H9 (cell line): ENCODE results near the gene PARD3. TPM values are rescaled to one million over a fixed set of nuclear protein-coding genes. Genes with fewer than 3 reads are reported as not detected.

Experiments used
- DNase-seq: peaks from one replicate; pipeline ENCODE4 v3.0.0-alpha.2; 2017
- H2AFZ ChIP-seq: one replicate; pipeline ENCODE4 v1.6.1; 2013; ENCODE audit warnings: mild to moderate bottlenecking, low read length, control low read depth, moderate library complexity
- H2AK5ac ChIP-seq: 2 replicates; pipeline ENCODE4 v1.6.1; 2013; ENCODE audit warnings: low read length, control low read depth, mixed read lengths; ENCODE audit not compliant: insufficient read length
- H2BK120ac ChIP-seq: one replicate; pipeline ENCODE4 v1.6.1; 2013; ENCODE audit warnings: low read depth, mild to moderate bottlenecking, low read length, control low read depth, inconsistent platforms; ENCODE audit not compliant: poor library complexity, severe bottlenecking
- H2BK12ac ChIP-seq: 2 replicates; pipeline ENCODE4 v1.6.1; 2013; ENCODE audit warnings: low read length, control low read depth, mixed read lengths, low read depth; ENCODE audit not compliant: insufficient read length
- H2BK15ac ChIP-seq: 2 replicates; pipeline ENCODE4 v1.6.1; 2013; ENCODE audit warnings: low read depth, low read length, control low read depth
- H2BK20ac ChIP-seq: one replicate; pipeline ENCODE4 v1.6.1; 2013; ENCODE audit warnings: low read depth, mild to moderate bottlenecking, low read length, control low read depth, inconsistent platforms; ENCODE audit not compliant: poor library complexity, severe bottlenecking
- H2BK5ac ChIP-seq: 2 replicates; pipeline ENCODE4 v1.6.1; 2013; ENCODE audit warnings: low read length, control low read depth, mixed read lengths; ENCODE audit not compliant: insufficient read length
- H3K14ac ChIP-seq: 2 replicates; pipeline ENCODE4 v1.6.1; 2013; ENCODE audit warnings: low read length, control low read depth; ENCODE audit not compliant: insufficient read depth
- H3K18ac ChIP-seq: 2 replicates; pipeline ENCODE4 v1.6.1; 2013; ENCODE audit warnings: low read depth, mild to moderate bottlenecking, mixed read lengths, low read length, control low read depth; ENCODE audit not compliant: insufficient read length
- H3K23ac ChIP-seq: 2 replicates; pipeline ENCODE4 v1.6.1; 2013; ENCODE audit warnings: low read length, control low read depth, mixed read lengths, low read depth; ENCODE audit not compliant: insufficient read length
- H3K23me2 ChIP-seq: 2 replicates; pipeline ENCODE4 v1.6.1; 2013; ENCODE audit warnings: low read depth, mild to moderate bottlenecking, mixed read lengths, low read length, control low read depth; ENCODE audit not compliant: insufficient read length, poor library complexity, severe bottlenecking
- H3K27ac ChIP-seq: 2 replicates; pipeline ENCODE4 v1.5.1; 2013; ENCODE audit warnings: low read length, control low read depth, mixed read lengths, low read depth; ENCODE audit not compliant: insufficient read length
- H3K27me3 ChIP-seq: 2 replicates; pipeline ENCODE4 v1.6.1; 2013; ENCODE audit warnings: low read length, control low read depth, inconsistent platforms; ENCODE audit not compliant: insufficient read depth
- H3K4ac ChIP-seq: 2 replicates; pipeline ENCODE4 v1.6.1; 2013; ENCODE audit warnings: low read depth, mild to moderate bottlenecking, control low read depth, inconsistent platforms, low read length, moderate library complexity
- H3K4me1 ChIP-seq: 2 replicates; pipeline ENCODE4 v1.6.1; 2013; ENCODE audit warnings: low read length, control low read depth, inconsistent platforms; ENCODE audit not compliant: insufficient read depth
- H3K4me2 ChIP-seq: 2 replicates; pipeline ENCODE4 v1.6.1; 2013; ENCODE audit warnings: low read length, control low read depth, mixed read lengths; ENCODE audit not compliant: insufficient read length, insufficient read depth
- H3K56ac ChIP-seq: 2 replicates; pipeline ENCODE4 v1.6.1; 2013; ENCODE audit warnings: low read depth, mild to moderate bottlenecking, mixed read lengths, low read length, control low read depth; ENCODE audit not compliant: insufficient read length
- H3K79me1 ChIP-seq: 2 replicates; pipeline ENCODE4 v1.6.1; 2013; ENCODE audit warnings: low read depth, mild to moderate bottlenecking, moderate library complexity, low read length, control low read depth, inconsistent platforms; ENCODE audit not compliant: insufficient read depth, poor library complexity, severe bottlenecking
- H3K79me2 ChIP-seq: 2 replicates; pipeline ENCODE4 v1.6.1; 2013; ENCODE audit warnings: low read length, control low read depth, inconsistent platforms; ENCODE audit not compliant: insufficient read depth
- H3K9ac ChIP-seq: 2 replicates; pipeline ENCODE4 v1.6.1; 2013; ENCODE audit warnings: low read length, control low read depth, mixed read lengths; ENCODE audit not compliant: insufficient read length; ENCODE audit errors: extremely low read depth
- H3K9me3 ChIP-seq: one replicate; pipeline ENCODE4 v1.6.1; 2013; ENCODE audit warnings: low read depth, low read length, inconsistent platforms; ENCODE audit not compliant: control insufficient read depth
- H3T11ph ChIP-seq: one replicate; pipeline ENCODE4 v1.6.1; 2013; ENCODE audit warnings: mild to moderate bottlenecking, low read length, control low read depth, inconsistent platforms
- H4K20me1 ChIP-seq: one replicate; pipeline ENCODE4 v1.6.1; 2013; ENCODE audit not compliant: control insufficient read depth, insufficient read length, insufficient read depth
- H4K5ac ChIP-seq: 2 replicates; pipeline ENCODE4 v1.6.1; 2013; ENCODE audit warnings: low read depth, mild to moderate bottlenecking, mixed read lengths, low read length, control low read depth; ENCODE audit not compliant: insufficient read length
- H4K8ac ChIP-seq: replicated peaks from 2 replicates; pipeline ENCODE4 v1.6.1; 2013; ENCODE audit warnings: low read length, control low read depth, mixed read lengths, low read depth; ENCODE audit not compliant: insufficient read length
- H4K91ac ChIP-seq: 2 replicates; pipeline ENCODE4 v1.6.1; 2013; ENCODE audit warnings: low read depth, mild to moderate bottlenecking, moderate library complexity, mixed read lengths, low read length, control low read depth; ENCODE audit not compliant: insufficient read length
- H3K27ac Mint-ChIP-seq, 3 experiments: 2 replicates in 2 of 3; 3 replicates in 1 of 3; pipeline ENCODE4 v1.8.0; 2020 to 2021; ENCODE audit warnings: mixed read lengths in 3 of 3, mild to moderate bottlenecking in 1 of 3, moderate library complexity in 1 of 3
- H3K27me3 Mint-ChIP-seq: 2 replicates; pipeline ENCODE4 v1.8.0; 2021; ENCODE audit warnings: low read depth, mild to moderate bottlenecking, moderate library complexity, mixed read lengths
- H3K36me3 Mint-ChIP-seq, 3 experiments: 2 replicates in 2 of 3; 3 replicates in 1 of 3; pipeline ENCODE4 v1.8.0; 2020 to 2021; ENCODE audit warnings: low read depth in 3 of 3, mixed read lengths in 3 of 3; ENCODE audit not compliant: insufficient read depth in 1 of 3
- H3K4me1 Mint-ChIP-seq, 2 experiments: 2 replicates each; pipeline ENCODE4 v1.8.0; 2020; ENCODE audit warnings: mixed read lengths in 2 of 2
- H3K4me3 Mint-ChIP-seq, 2 experiments: 2 replicates in 1 of 2; 3 replicates in 1 of 2; pipeline ENCODE4 v1.8.0; 2020 to 2021; ENCODE audit warnings: mild to moderate bottlenecking in 2 of 2, mixed read lengths in 2 of 2, moderate library complexity in 1 of 2
- H3K9me3 Mint-ChIP-seq, 2 experiments: 2 replicates in 1 of 2; 3 replicates in 1 of 2; pipeline ENCODE4 v1.8.0; 2020; ENCODE audit warnings: mild to moderate bottlenecking in 2 of 2, mixed read lengths in 2 of 2, moderate library complexity in 1 of 2
- CTCF ChIP-seq: fragments of 200-600 bp; sonication (generic); conservative IDR thresholded peaks from 3 replicates; pipeline ENCODE4 v1.8.0; 2021; ENCODE audit warnings: antibody characterized with exemption, mild to moderate bottlenecking
- WGBS: extraction: QIAGEN DNeasy Blood & Tissue Kit; methylation state at CpG from one replicate; pipeline ENCODE4 v1.1.7; 2013; ENCODE audit warnings: missing lambda C conversion rate, low lambda C conversion rate, mixed read lengths; ENCODE audit not compliant: insufficient read length; ENCODE audit errors: extremely low coverage; 5-methylcytosine and 5-hydroxymethylcytosine counted together
- total RNA-seq: library from RNA; stranded (reverse); gene quantifications from 2 replicates; pipeline ENCODE4 v1.2.1, GENCODE V29; 2021

PARD3 gene
- total RNA-seq, 1 experiment from 2014 or later: 44.7 TPM

DNA sequence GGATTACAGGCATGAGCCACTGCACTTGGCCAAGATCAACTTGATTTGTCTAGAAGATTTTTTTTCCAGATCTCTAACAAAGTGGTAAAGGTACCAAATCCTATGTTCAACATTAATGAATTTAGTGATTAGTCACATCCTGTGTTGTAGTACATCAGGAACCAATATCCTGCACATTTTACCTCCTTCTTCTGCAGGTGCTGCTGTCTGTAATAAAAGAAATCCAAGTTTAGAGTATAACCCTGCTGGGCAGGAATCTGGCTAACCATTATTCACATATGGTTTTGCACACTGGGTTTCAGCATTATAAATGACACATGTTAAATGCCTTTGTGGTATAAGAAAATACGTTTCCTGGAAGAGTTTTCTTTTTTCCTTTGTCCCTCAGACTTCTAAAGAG is 10.8 kb downstream of the PARD3 start:
- Mint-ChIP-seq H3K36me3 (peaks cover 0 to under 1% (median 0%) of the 10 kb centered on the region in 3 experiments; a peak in 1 of 7 replicates), H3K9me3 (no peaks in the 10 kb centered on the region), H3K27me3 (no peaks in the 10 kb centered on the region), H3K27ac (no peak overlapping the region), H3K4me3 (no peak overlapping the region), H3K4me1 (peaks cover 35 to 47% of the 10 kb centered on the region in 2 experiments)
- no peak overlapping the region for H4K8ac ChIP-seq
- H3K23me2 ChIP-seq: no peaks in the 10 kb centered on the region
- no peaks in the 10 kb centered on the region for H3K27me3 ChIP-seq
- no peaks in the 10 kb centered on the region for H4K20me1 ChIP-seq
- no peak for TF ChIP-seq CTCF
- no peak overlapping the region for H2BK5ac ChIP-seq
- no peak overlapping the region for H3K18ac ChIP-seq
- DNase-seq: no peak
- H3K27ac ChIP-seq: no peak overlapping the region
- H3K23ac ChIP-seq: no peak overlapping the region
- H2AK5ac ChIP-seq: no peak overlapping the region
- no peak overlapping the region for H4K91ac ChIP-seq
- H3K56ac ChIP-seq: no peak overlapping the region
- H3K9me3 ChIP-seq: no peaks in the 10 kb centered on the region
- no peak overlapping the region for H3K9ac ChIP-seq
- H2AFZ ChIP-seq: no peak overlapping the region
- H2BK12ac ChIP-seq: no peak overlapping the region
- H3K79me2 ChIP-seq: peaks cover 28% of the 10 kb centered on the region; the same call in 1 of the 2 replicates
- no peak overlapping the region for H4K5ac ChIP-seq
- no peak overlapping the region for H3T11ph ChIP-seq
- peaks cover 7% of the 10 kb centered on the region for H3K4me1 ChIP-seq
- no peak overlapping the region for H2BK15ac ChIP-seq
- no peak overlapping the region for H2BK20ac ChIP-seq
- H3K14ac ChIP-seq: no peak overlapping the region
- no peak overlapping the region for H2BK120ac ChIP-seq
- no CpG with 5 or more reads among the region's 1 CpG for WGBS
- no peak overlapping the region for H3K4me2 ChIP-seq
- peaks cover 21% of the 10 kb centered on the region for H3K79me1 ChIP-seq
- H3K4ac ChIP-seq: no peak overlapping the region
